Stimulated activated CD8-positive, alpha-beta memory T cell treated with anti-CD3 and anti-CD28 coated beads, Interleukin-7, amount 100 ng/mL, for 24 hours (primary cell): ENCODE results near the gene ACTA2.

Experiments
- DNase-seq: peaks from one replicate; pipeline ENCODE4 v3.0.0-alpha.2; 2020; ENCODE audit warnings: low read depth

ACTA2 gene

GRCh38 chr10:88920198-88920597 lies 32.4 kb downstream of the ACTA2 start:
- DNase-seq = no peak

GRCh38 chr10:88919041-88919440 lies 33.5 kb downstream of the ACTA2 start:
- DNase-seq = no peak

GRCh38 chr10:88918191-88918905 lies 34.2 kb downstream of the ACTA2 start:
- no peak for DNase-seq

GRCh38 chr10:88916986-88917385 lies 35.6 kb downstream of the ACTA2 start:
- no peak for DNase-seq

- no peak for DNase-seq
These were observed 36.3 kb downstream of the ACTA2 start for GRCh38 chr10:88916231-88916630.

- no peak for DNase-seq
These were observed 36.8 kb downstream of the ACTA2 start for GRCh38 chr10:88915781-88916180.

GRCh38 chr10:88913788-88914187 lies 38.8 kb downstream of the ACTA2 start:
- DNase-seq = no peak

- DNase-seq = no peak
These were observed 39.4 kb downstream of the ACTA2 start for GRCh38 chr10:88913127-88913526.

GRCh38 chr10:88911851-88912250 lies 40.7 kb downstream of the ACTA2 start:
- no peak for DNase-seq

- no peak for DNase-seq
These were observed 41.5 kb downstream of the ACTA2 start for GRCh38 chr10:88911116-88911515.

GRCh38 chr10:88908194-88908593 lies 44.4 kb downstream of the ACTA2 start:
- no peak for DNase-seq

- DNase-seq = no peak
These were observed 45.7 kb downstream of the ACTA2 start for GRCh38 chr10:88906921-88907320.

- DNase-seq = no peak
These were observed 48.9 kb downstream of the ACTA2 start for GRCh38 chr10:88903715-88904114.

GRCh38 chr10:88901984-88902789 lies 50.4 kb downstream of the ACTA2 start:
- DNase-seq = no peak

GRCh38 chr10:88901206-88901983 lies 51.2 kb downstream of the ACTA2 start:
- no peak for DNase-seq

- no peak for DNase-seq
These were observed 52.7 kb downstream of the ACTA2 start for GRCh38 chr10:88899886-88900285.

- DNase-seq = no peak
These were observed 53.8 kb downstream of the ACTA2 start for GRCh38 chr10:88898727-88899126.

GRCh38 chr10:88896994-88897853 lies 55.3 kb downstream of the ACTA2 start:
- DNase-seq = no peak

GRCh38 chr10:88896372-88896993 lies 56.1 kb downstream of the ACTA2 start:
- no peak for DNase-seq

- no peak for DNase-seq
These were observed 57.3 kb downstream of the ACTA2 start for GRCh38 chr10:88895250-88895649.

- no peak for DNase-seq
These were observed 59.0 kb downstream of the ACTA2 start for GRCh38 chr10:88893611-88894010.
